ENCODE results near the gene RPS6KA2.
"Not testable (repeated sequence)": the region's sequence is repeated elsewhere in the genome, so short reads cannot be mapped to it uniquely, and the experiment has no call there.

The RPS6KA2 gene

DNA sequence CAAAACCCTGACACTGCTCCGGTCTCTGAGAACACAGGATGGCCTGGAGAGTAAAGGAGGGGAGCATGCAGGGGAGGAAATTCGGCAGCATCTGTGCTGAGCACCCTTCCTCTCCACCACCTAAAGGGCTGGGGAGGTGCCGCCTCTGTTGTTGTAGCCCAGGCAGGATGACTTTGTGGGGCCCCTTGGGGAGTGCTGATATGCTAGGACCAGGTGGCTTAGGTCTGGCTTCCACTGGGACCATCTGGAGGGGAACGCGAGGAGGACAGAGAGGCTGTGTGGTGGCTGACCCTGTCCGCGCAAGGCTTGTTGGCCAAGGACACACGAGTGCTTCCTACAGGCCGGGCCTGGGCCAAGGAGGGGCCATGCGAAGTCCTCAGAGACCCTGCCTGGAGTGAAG is 9.9 kb upstream of the RPS6KA2 start:
- Mint-ChIP-seq H3K4me1 (peaks cover 17% of the 10 kb centered on the region), H3K27ac (no peak overlapping the region), H3K27me3 (ENCODE audit: low read depth) (peaks cover 15% of the 10 kb centered on the region), H3K9me3 (no peaks in the 10 kb centered on the region), H3K4me3 (no peak overlapping the region), H3K36me3 (ENCODE audit: low read depth) (no peaks in the 10 kb centered on the region)
- TF ChIP-seq, protein P1, sequence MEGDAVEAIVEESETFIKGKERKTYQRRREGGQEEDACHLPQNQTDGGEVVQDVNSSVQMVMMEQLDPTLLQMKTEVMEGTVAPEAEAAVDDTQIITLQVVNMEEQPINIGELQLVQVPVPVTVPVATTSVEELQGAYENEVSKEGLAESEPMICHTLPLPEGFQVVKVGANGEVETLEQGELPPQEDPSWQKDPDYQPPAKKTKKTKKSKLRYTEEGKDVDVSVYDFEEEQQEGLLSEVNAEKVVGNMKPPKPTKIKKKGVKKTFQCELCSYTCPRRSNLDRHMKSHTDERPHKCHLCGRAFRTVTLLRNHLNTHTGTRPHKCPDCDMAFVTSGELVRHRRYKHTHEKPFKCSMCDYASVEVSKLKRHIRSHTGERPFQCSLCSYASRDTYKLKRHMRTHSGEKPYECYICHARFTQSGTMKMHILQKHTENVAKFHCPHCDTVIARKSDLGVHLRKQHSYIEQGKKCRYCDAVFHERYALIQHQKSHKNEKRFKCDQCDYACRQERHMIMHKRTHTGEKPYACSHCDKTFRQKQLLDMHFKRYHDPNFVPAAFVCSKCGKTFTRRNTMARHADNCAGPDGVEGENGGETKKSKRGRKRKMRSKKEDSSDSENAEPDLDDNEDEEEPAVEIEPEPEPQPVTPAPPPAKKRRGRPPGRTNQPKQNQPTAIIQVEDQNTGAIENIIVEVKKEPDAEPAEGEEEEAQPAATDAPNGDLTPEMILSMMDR (IDR thresholded peaks at IDR 0.05; ENCODE audit: unreplicated experiment in 3 of 3) = no peak

DNA sequence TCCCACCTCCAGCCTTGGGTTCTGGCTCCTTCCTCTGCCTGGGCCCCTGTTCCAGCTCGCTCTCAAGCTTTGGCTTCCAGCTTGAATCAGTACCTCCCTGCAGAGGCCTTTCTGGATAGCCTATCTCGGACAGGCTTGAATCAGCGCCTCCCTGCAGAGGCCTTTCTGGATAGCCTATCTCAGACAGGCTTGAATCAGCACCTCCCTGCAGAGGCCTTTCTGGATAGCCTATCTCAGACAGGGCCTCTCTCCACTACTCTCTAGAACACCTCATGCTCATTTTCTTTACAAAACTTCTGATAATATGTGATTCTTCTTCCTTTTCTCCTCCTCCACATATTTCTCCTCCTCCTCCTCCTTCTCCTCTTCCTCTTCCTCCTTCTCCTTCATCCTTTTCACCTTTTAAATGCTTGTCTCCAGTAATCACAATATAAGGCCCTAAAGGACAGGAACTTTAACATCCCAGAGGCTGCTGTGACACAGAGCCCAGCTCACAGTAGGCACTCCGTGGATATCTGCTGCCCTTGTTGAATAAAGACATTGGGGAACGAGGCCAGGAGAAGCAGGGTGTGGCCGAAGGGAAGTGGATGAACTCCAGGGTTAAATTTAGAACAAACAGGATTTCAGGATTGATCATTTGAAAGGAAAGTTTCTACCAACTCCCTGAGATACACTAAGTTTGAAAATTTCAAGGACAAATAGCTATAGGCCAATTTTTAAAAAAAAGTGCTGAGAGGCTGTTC is 9.3 kb upstream of the RPS6KA2 start:
- peaks cover 18% of the 10 kb centered on the region for H3K27me3 Mint-ChIP-seq (ENCODE audit: low read depth)
- peaks cover 17% of the 10 kb centered on the region for H3K4me1 Mint-ChIP-seq
- H3K9me3 Mint-ChIP-seq = peaks cover 3% of the 10 kb centered on the region
- no peaks in the 10 kb centered on the region for H3K36me3 Mint-ChIP-seq (ENCODE audit: low read depth)
- H3K27ac Mint-ChIP-seq = no peak overlapping the region
- no peak overlapping the region for H3K4me3 Mint-ChIP-seq
- TF ChIP-seq, protein P1 (IDR thresholded peaks at IDR 0.05; ENCODE audit: unreplicated experiment in 3 of 3) = no peak

- TF ChIP-seq, protein P1 (IDR thresholded peaks at IDR 0.05; ENCODE audit: unreplicated experiment in 3 of 3) = no peak
- H3K4me1 Mint-ChIP-seq = peaks cover 12% of the 10 kb centered on the region
- no peak overlapping the region for H3K27ac Mint-ChIP-seq
- peaks cover 3% of the 10 kb centered on the region for H3K9me3 Mint-ChIP-seq
- H3K36me3 Mint-ChIP-seq (ENCODE audit: low read depth) = no peaks in the 10 kb centered on the region
- peaks cover 23% of the 10 kb centered on the region for H3K27me3 Mint-ChIP-seq (ENCODE audit: low read depth)
- no peak overlapping the region for H3K4me3 Mint-ChIP-seq
Observed at GRCh38 chr6:166635013-166635970, 8.2 kb upstream of the RPS6KA2 start.

- not testable (repeated sequence) for H3K36me3 Mint-ChIP-seq (ENCODE audit: low read depth); H3K27ac Mint-ChIP-seq; H3K4me3 Mint-ChIP-seq; H3K9me3 Mint-ChIP-seq; H3K4me1 Mint-ChIP-seq
- peaks cover 30% of the 10 kb centered on the region for H3K27me3 Mint-ChIP-seq (ENCODE audit: low read depth)
Observed at GRCh38 chr6:166634581-166634980, 7.5 kb upstream of the RPS6KA2 start.

GRCh38 chr6:166633732-166634535 is 6.9 kb upstream of the RPS6KA2 start:
- H3K27me3 Mint-ChIP-seq (ENCODE audit: low read depth) = peaks cover 36% of the 10 kb centered on the region
- TF ChIP-seq, protein P1 (IDR thresholded peaks at IDR 0.05; ENCODE audit: unreplicated experiment in 3 of 3) = no peak
- H3K36me3 Mint-ChIP-seq (ENCODE audit: low read depth) = no peaks in the 10 kb centered on the region
- peaks cover 3% of the 10 kb centered on the region for H3K9me3 Mint-ChIP-seq
- no peak overlapping the region for H3K27ac Mint-ChIP-seq
- H3K4me3 Mint-ChIP-seq = peak overlapping the region in 1 of 3 experiments; percentile 5
- H3K4me1 Mint-ChIP-seq = peaks cover 5% of the 10 kb centered on the region

- Mint-ChIP-seq H3K9me3 (peaks cover 3% of the 10 kb centered on the region), H3K27ac (no peak overlapping the region)
- TF ChIP-seq, protein P1 (IDR thresholded peaks at IDR 0.05; ENCODE audit: unreplicated experiment in 3 of 3) = no peak
Observed at GRCh38 chr6:166632731-166633130, 5.7 kb upstream of the RPS6KA2 start.

More at GRCh38 chr6:166632731-166633130, 5.7 kb upstream of the RPS6KA2 start:
- H3K36me3 Mint-ChIP-seq (ENCODE audit: low read depth) = no peaks in the 10 kb centered on the region
- H3K4me3 Mint-ChIP-seq = no peak overlapping the region
- H3K27me3 Mint-ChIP-seq (ENCODE audit: low read depth) = peaks cover 48% of the 10 kb centered on the region
- peaks cover 12% of the 10 kb centered on the region for H3K4me1 Mint-ChIP-seq
